HL-60/S4 treated with retinoic acid at 250 ng/mL for 4 days and 3 days (cell line): ENCODE results near the gene PLD3.
"Not testable (repeated sequence)": the region's sequence is repeated elsewhere in the genome, so short reads cannot be mapped to it uniquely, and the experiment has no call there.

Experiments
- in situ Hi-C: fragments of 300-500 bp; cut with MboI; formaldehyde crosslinking; loops from 2 replicates; pipeline ENCODE4 v1.7.0; 2022; ENCODE audit warnings: low sequenced_read_pairs

Gene PLD3

GRCh38 chr19:40362160-40362559, 13.7 kb downstream of the PLD3 start:
- in situ Hi-C loops, result no loop called here

GRCh38 chr19:40363069-40363468, 14.6 kb downstream of the PLD3 start:
- in situ Hi-C loops, result no loop called here

GRCh38 chr19:40365010-40365409, 16.5 kb downstream of the PLD3 start:
- in situ Hi-C loops, result no loop called here

GRCh38 chr19:40365613-40366401, 17.3 kb downstream of the PLD3 start:
- in situ Hi-C loops, result no loop called here

- in situ Hi-C loops, result no loop called here
Observed at GRCh38 chr19:40366697-40367561, 18.4 kb downstream of the PLD3 start.

- in situ Hi-C loops, result no loop called here
Observed at GRCh38 chr19:40367577-40368434, 19.3 kb downstream of the PLD3 start.

- in situ Hi-C loops, result no loop called here
Observed at GRCh38 chr19:40369797-40370196, 21.3 kb downstream of the PLD3 start.

GRCh38 chr19:40370253-40370652, 21.8 kb downstream of the PLD3 start:
- in situ Hi-C loops, result not testable (repeated sequence)

GRCh38 chr19:40370997-40371801, 22.7 kb downstream of the PLD3 start:
- in situ Hi-C loops, result no loop called here

- in situ Hi-C loops, result no loop called here
Observed at GRCh38 chr19:40371802-40372122, 23.3 kb downstream of the PLD3 start.

GRCh38 chr19:40374084-40374483, 25.6 kb downstream of the PLD3 start:
- in situ Hi-C loops, result no loop called here

- in situ Hi-C loops, result no loop called here
Observed at GRCh38 chr19:40376286-40376862, 27.9 kb downstream of the PLD3 start.

- in situ Hi-C loops, result no loop called here
Observed at GRCh38 chr19:40377876-40378385, 29.4 kb downstream of the PLD3 start.

- in situ Hi-C loops, result no loop called here
Observed at GRCh38 chr19:40378509-40378908, 30.0 kb downstream of the PLD3 start.

- in situ Hi-C loops, result no loop called here
Observed at GRCh38 chr19:40379446-40380198, 31.1 kb downstream of the PLD3 start.

GRCh38 chr19:40380199-40381037, 31.9 kb downstream of the PLD3 start:
- in situ Hi-C loops, result no loop called here

GRCh38 chr19:40381321-40381720, 32.8 kb downstream of the PLD3 start:
- in situ Hi-C loops, result no loop called here

GRCh38 chr19:40383668-40384248, 35.3 kb downstream of the PLD3 start:
- in situ Hi-C loops, result no loop called here
